ENCODE data around the gene LRRC10B. TPM values are rescaled to one million over a fixed set of nuclear protein-coding genes. Genes with fewer than 3 reads are reported as not detected.

Gene LRRC10B
- total RNA-seq, 1 donor from 2014 or later: 0.14 TPM

DNA sequence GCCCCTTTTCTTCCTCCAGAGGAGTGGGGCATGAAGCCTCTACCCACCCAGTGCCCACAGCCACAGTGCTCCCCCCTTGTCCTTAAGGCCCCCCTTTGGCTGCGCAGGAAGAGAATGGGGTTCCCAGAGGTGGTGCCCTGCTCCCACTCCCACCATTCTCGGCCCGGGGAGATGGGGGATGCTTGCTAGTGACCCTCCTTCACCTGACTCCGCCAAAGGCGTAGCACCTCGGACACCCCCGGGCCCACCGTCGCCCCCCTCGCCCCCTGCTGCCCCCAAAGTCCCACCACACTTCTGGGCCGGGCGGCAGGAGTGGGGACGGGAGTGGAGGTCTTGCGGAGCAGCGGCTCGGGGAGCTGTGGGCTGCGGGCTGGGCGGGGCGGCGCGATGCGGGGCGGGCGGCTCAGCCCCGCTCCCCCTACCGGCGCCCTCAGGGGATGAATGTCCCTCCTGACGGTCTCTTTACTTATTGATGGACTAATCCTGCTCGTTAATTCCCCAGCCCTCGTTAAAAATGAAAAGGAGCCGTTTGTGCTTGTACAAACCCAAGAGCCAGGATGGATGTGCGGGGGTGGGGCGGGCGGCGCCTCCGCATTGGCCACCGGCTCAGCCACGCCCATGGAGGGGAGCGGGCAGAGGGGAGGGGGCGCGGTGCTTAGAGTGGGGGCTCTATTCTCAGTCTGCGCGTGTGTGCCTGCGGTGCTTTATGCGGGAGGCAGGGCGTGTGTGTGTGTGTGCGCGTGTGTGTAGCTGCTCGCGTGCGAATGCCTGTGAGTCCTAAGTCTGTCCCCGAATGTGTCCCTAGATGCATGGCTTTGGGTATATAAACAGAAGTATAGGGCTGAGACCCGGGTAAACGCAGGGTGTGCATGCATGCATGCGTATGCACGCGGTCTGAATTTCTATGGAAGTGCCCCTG is 46.8 kb downstream of the LRRC10B start:
- DNase-seq: no peak
- Mint-ChIP-seq H3K4me1 (peaks cover 7% of the 10 kb centered on the region), H3K4me3 (no peak overlapping the region), H3K27ac (no peak overlapping the region), H3K9me3 (no peaks in the 10 kb centered on the region), H3K27me3 (peaks cover 39% of the 10 kb centered on the region), H3K36me3 (ENCODE audit: low read depth) (no peaks in the 10 kb centered on the region)
- intact Hi-C loops (cut with micrococcal nuclease): no loop called here

DNA sequence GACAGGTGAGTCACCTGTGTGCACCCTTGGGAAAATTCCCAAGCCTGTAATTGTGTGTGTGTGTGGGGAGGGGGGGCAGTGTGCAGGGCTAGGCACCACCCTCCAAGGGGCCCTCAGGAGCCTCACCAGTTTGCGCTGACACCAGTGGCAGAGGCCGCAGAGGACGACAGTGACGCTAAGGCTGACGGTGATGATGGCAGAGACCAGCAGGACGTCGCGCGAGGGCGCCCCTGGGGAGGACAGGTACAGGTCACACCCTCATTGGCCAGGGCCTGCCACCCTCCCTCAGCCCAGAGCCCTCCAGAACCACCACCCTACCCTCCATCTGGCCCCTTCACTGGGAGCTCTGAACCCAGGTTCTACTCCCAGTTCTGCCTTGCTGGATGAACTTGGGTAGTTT is 47.4 kb downstream of the LRRC10B start:
- Mint-ChIP-seq H3K9me3 (no peaks in the 10 kb centered on the region), H3K4me3 (no peak overlapping the region), H3K27me3 (peaks cover 41% of the 10 kb centered on the region), H3K27ac (no peak overlapping the region), H3K4me1 (peaks cover 7% of the 10 kb centered on the region), H3K36me3 (ENCODE audit: low read depth) (no peaks in the 10 kb centered on the region)
- intact Hi-C loops (cut with micrococcal nuclease): no loop called here
- DNase-seq: no peak

DNA sequence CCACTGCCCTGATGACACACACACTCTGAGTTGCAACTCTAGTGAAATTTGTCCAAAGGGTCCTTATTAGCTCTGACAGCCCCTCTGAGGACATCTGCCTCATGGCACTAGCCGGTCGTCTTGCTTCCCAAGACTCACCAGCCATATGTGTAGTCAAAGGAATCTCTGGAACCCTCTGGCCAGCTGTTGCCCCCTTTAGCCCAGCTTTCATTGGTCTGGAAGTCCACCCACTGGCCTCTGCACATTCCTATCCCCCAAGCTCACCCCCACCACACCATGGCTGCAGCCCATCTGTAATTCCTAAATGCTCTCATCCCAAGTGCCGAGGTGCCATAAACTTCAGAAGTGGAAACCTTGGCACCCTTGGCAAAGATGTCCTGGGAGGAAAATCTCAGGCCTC is 48.1 kb downstream of the LRRC10B start:
- Mint-ChIP-seq H3K9me3 (no peaks in the 10 kb centered on the region), H3K4me3 (no peak overlapping the region), H3K27me3 (peaks cover 41% of the 10 kb centered on the region), H3K27ac (no peak overlapping the region), H3K36me3 (ENCODE audit: low read depth) (no peaks in the 10 kb centered on the region), H3K4me1 (peaks cover 7% of the 10 kb centered on the region)
- intact Hi-C loops (cut with micrococcal nuclease): no loop called here
- no peak for DNase-seq

Other genes starting within 250 kb of the LRRC10B start
- gene VWCE, start 213.4 kb upstream of the LRRC10B start, total RNA-seq: 10.6 and 12.4 TPM in 2 replicates
- gene DDB1, start 175.6 kb upstream of the LRRC10B start, total RNA-seq: 265 and 268 TPM in 2 replicates
- gene TKFC, start 175.5 kb upstream of the LRRC10B start, total RNA-seq: 81.7 and 84.7 TPM in 2 replicates
- 34.9 and 35.1 TPM in 2 replicates for gene CYB561A3, start 146.9 kb upstream of the LRRC10B start, total RNA-seq
- gene TMEM138, start 146.4 kb upstream of the LRRC10B start, total RNA-seq: 65.2 and 69.9 TPM in 2 replicates
- 17.0 and 18.3 TPM in 2 replicates for gene TMEM216, start 116.2 kb upstream of the LRRC10B start, total RNA-seq
- 140 and 143 TPM in 2 replicates for gene CPSF7, start 78.8 kb upstream of the LRRC10B start, total RNA-seq
- 46.0 and 46.1 TPM in 2 replicates for gene SDHAF2, start 78.6 kb upstream of the LRRC10B start, total RNA-seq
- 0.23 and 0.43 TPM in 2 replicates for gene SYT7, start 72.3 kb downstream of the LRRC10B start, total RNA-seq
- gene DAGLA, start 171.6 kb downstream of the LRRC10B start, total RNA-seq: 0.09 and 0.14 TPM in 2 replicates
- gene MYRF, start 243.9 kb downstream of the LRRC10B start, total RNA-seq: 1.1 and 1.2 TPM in 2 replicates

Data from activated CD4-positive, alpha-beta T cell treated with anti-CD3 and anti-CD28 coated beads, Interleukin-2, amount 10 ng/mL, durations not matched to agents 24 days and 14 days (primary cell).